HG02588 (cell line): ENCODE data around the gene ABHD10.
"Not testable (repeated sequence)": the region's sequence is repeated elsewhere in the genome, so short reads cannot be mapped to it uniquely, and the experiment has no call there.

Experiments used
- ATAC-seq: cut with Tn5 transposase; IDR thresholded peaks from one replicate; pipeline ENCODE4 v1.9.1; 2021; ENCODE audit warnings: mild to moderate bottlenecking, moderate library complexity; ENCODE audit not compliant: unreplicated experiment

ABHD10 gene

GRCh38 chr3:112027826-112028225 is 49.0 kb downstream of the ABHD10 start:
- ATAC-seq, result no peak

- ATAC-seq, result no peak
These were observed 52.1 kb downstream of the ABHD10 start for GRCh38 chr3:112030901-112031300.

- no peak for ATAC-seq
These were observed 53.4 kb downstream of the ABHD10 start for GRCh38 chr3:112032098-112032731.

GRCh38 chr3:112034436-112034835 is 55.6 kb downstream of the ABHD10 start, which contains the start of gene TMPRSS7:
TSS of gene TMPRSS7 (plus strand) at chr3:112034736. CDS start at chr3:112034846, 110 bp downstream.
- ATAC-seq, result no peak

GRCh38 chr3:112035241-112035640 is 56.4 kb downstream of the ABHD10 start:
- no peak for ATAC-seq

- ATAC-seq, result not testable (repeated sequence)
These were observed 58.4 kb downstream of the ABHD10 start for GRCh38 chr3:112037194-112037593.

- ATAC-seq, result no peak
These were observed 60.0 kb downstream of the ABHD10 start for GRCh38 chr3:112038863-112039262.

GRCh38 chr3:112041321-112041720 is 62.5 kb downstream of the ABHD10 start:
- no peak for ATAC-seq

GRCh38 chr3:112042842-112043280 is 64.0 kb downstream of the ABHD10 start:
- no peak for ATAC-seq
